Measurements from ENCODE around the gene SPOCK1.

- TF ChIP-seq POLR2A (IDR thresholded peaks at IDR 0.05), result no peak
- TF ChIP-seq, protein P1, sequence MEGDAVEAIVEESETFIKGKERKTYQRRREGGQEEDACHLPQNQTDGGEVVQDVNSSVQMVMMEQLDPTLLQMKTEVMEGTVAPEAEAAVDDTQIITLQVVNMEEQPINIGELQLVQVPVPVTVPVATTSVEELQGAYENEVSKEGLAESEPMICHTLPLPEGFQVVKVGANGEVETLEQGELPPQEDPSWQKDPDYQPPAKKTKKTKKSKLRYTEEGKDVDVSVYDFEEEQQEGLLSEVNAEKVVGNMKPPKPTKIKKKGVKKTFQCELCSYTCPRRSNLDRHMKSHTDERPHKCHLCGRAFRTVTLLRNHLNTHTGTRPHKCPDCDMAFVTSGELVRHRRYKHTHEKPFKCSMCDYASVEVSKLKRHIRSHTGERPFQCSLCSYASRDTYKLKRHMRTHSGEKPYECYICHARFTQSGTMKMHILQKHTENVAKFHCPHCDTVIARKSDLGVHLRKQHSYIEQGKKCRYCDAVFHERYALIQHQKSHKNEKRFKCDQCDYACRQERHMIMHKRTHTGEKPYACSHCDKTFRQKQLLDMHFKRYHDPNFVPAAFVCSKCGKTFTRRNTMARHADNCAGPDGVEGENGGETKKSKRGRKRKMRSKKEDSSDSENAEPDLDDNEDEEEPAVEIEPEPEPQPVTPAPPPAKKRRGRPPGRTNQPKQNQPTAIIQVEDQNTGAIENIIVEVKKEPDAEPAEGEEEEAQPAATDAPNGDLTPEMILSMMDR (IDR thresholded peaks at IDR 0.05), result no peak
Observed at GRCh38 chr5:137215780-137216179, 283.3 kb downstream of the SPOCK1 start.

All from Peyer's patch (tissue), 4 donors.